Measurements from ENCODE around the gene PRDX2.

GRCh38 chr19:12789098-12789903 lies 12.3 kb downstream of the PRDX2 start:
- no peak for TF ChIP-seq CTCF (IDR thresholded peaks at IDR 0.05)
- TF ChIP-seq POLR2A (IDR thresholded peaks at IDR 0.05), result no peak
